ENCODE measurements around the gene ULK1. TPM values are rescaled to one million over a fixed set of nuclear protein-coding genes. Genes with fewer than 3 reads are reported as not detected.

The ULK1 gene
- total RNA-seq, 2 experiments from 2014 or later: 13.3 to 15.5 TPM

DNA sequence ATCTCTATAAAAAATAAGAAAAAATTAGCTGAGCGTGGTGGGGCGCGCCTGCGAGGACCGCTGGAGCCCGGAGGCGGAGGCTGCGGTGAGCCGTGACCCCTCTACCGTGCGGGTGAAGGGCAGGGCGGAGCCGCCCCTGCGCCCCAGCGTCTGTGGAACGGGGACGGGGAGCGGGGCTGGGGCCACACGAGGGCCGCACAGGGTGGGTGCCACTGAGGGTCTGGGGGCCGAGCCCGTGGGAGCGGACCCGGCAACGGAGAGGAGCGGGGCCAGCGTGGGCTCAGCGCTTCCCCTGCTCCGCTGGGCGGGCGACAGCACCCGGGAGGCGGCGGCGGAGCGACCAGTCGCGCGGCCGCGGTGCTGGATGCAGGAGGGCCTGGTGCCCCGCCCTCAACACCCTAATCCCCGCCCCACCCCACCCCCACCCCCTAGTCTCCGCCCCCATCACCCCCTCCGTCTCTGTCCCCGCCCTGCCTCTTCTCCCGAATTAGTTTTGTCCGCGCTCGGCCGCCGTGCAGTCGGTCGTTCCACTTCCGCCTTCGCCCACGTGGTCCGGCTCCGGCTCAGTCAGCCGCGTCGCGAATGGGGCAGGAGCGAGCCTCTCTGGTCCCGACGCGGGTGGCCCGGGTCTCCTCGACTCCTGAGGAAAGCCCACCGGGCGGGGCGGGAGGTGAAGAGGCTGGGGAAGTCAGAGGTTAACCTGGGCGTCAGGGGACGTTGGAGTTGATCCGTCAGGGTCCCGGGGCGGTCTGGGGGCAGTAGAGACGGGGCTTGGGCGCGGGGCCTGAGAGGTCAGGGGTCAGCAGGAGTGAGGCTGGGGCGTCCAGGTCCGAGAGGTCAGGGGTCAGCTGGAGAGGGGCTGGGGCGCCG, 34.5 kb downstream of the ULK1 start, which contains the start of gene PUS1:
Gene PUS1, plus strand, starts transcription at position 566 of the 870 bp plus-strand sequence. CDS start 447 bp downstream, outside the sequence.
- DNase-seq (peak; percentile 94), ATAC-seq (peak; percentile 93)
- intact Hi-C loops (cut with micrococcal nuclease): no loop called here
- H3K36me3 Mint-ChIP-seq (ENCODE audit: low read depth): peaks cover 34% of the 10 kb centered on the region
- peak within 1 kb of the TSS; percentile 93 for H3K27ac Mint-ChIP-seq
- CTCF ChIA-PET: interaction anchor here (0.7 kb wide), 1 partner anchor 18 kb away, joined by 5 read pairs; no protein-coding TSS in a partner anchor
- TF ChIP-seq CTCF (IDR thresholded peaks at IDR 0.05): no peak
- H3K4me3 Mint-ChIP-seq: peak within 1 kb of the TSS; percentile 94
- POLR2A ChIA-PET: interaction anchor here (0.7 to 1.9 kb wide), 7 partner anchors 9 to 98 kb away, joined by 3 to 11 read pairs (median 7); partner anchors contain the start of gene EP400
- H3K4me1 Mint-ChIP-seq (ENCODE audit: low read depth): peaks cover 20% of the 10 kb centered on the region
- H3K9me3 Mint-ChIP-seq: no peaks in the 10 kb centered on the region
- no peaks in the 10 kb centered on the region for H3K27me3 Mint-ChIP-seq

DNA sequence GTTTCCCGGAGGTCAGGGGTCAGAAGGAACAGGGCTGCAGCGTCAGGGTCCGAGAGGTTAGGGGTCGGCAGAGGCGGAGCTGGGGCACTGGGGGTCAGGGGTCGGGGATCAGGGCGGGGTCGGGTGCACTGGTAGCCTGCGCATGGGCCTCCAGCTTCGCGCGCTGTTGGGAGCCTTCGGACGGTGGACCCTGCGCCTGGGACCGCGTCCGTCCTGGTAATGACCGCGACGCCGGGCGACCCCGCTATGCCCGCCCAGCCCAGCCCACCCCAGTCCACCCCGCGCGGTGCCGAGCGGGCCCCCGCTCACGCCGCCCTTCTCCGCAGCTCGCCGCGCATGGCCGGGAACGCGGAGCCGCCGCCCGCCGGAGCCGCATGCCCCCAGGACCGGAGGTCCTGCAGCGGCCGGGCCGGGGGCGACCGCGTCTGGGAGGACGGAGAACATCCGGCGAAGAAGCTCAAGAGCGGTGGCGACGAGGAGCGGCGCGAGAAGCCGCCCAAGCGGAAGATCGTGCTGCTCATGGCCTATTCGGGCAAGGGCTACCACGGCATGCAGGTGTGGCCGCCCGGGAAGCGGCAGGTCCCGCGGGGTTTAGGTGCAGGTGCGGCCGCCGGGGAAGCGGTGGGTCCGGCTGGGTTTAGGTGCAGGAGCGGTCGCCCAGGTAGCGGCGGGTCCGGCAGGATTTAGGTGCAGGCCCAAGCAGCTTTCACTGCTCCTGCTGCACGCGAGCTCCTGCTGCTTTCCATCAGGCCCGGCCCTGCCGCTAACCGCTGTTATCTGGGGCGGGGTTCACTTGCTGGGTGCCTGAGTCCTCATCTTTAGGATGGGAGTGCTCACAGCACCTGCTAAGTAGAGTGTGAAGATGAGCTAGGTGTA, 35.4 kb downstream of the ULK1 start:
- TF ChIP-seq CTCF (IDR thresholded peaks at IDR 0.05): no peak
- Mint-ChIP-seq H3K4me1 (ENCODE audit: low read depth) (peaks cover 18% of the 10 kb centered on the region), H3K9me3 (no peaks in the 10 kb centered on the region), H3K36me3 (ENCODE audit: low read depth) (peaks cover 35% of the 10 kb centered on the region), H3K4me3 (peak overlapping the region; percentile 94), H3K27me3 (no peaks in the 10 kb centered on the region), H3K27ac (peak overlapping the region; percentile 93)
- ATAC-seq (peak; percentile 8), DNase-seq (peak; percentile 46)
- ChIA-PET CTCF (interaction anchor here (0.7 to 1.1 kb wide), 4 partner anchors 17 to 38 kb away, joined by 3 to 5 read pairs (median 3); no protein-coding TSS in a partner anchor), POLR2A (interaction anchor here (0.7 to 1.9 kb wide), 5 partner anchors 9 to 99 kb away, joined by 3 to 11 read pairs (median 9); partner anchors contain the start of gene EP400)
- intact Hi-C loops (cut with micrococcal nuclease): no loop called here

GRCh38 chr12:131930510-131930909, 36.1 kb downstream of the ULK1 start:
- intact Hi-C loops (cut with micrococcal nuclease): no loop called here
- ChIA-PET POLR2A (interaction anchor here (1.3 to 1.9 kb wide), 4 partner anchors 8 to 34 kb away, joined by 7 to 11 read pairs (median 10); partner anchors contain the start of gene EP400), CTCF (interaction anchor here (0.9 to 1.1 kb wide), 3 partner anchors 18 to 38 kb away, joined by 3 read pairs; no protein-coding TSS in a partner anchor)
- Mint-ChIP-seq H3K4me1 (ENCODE audit: low read depth) (peaks cover 18% of the 10 kb centered on the region), H3K27me3 (no peaks in the 10 kb centered on the region), H3K9me3 (no peaks in the 10 kb centered on the region), H3K27ac (peak overlapping the region; percentile 87), H3K4me3 (peak overlapping the region; percentile 94), H3K36me3 (ENCODE audit: low read depth) (peaks cover 37% of the 10 kb centered on the region)
- TF ChIP-seq CTCF (IDR thresholded peaks at IDR 0.05): no peak
- no peak for ATAC-seq
- no peak for DNase-seq

DNA sequence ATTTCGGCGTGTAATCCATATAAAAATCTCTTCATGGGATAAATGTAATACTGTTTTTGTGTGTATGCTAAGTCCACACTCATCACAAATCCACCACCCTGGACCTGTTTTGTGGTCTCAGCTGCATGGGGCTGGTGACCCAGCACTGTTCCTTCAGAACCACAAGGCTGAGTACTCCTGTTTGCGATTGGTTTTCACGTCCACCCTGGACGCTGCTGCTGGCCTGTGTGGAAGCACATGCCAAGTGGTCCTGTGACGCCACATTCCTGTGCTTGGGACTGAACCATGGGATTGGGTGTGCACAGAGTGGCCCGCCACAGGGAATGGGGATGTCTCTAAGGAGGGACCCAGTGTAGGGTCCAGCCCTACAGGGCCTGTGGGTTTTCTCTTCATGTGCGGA, 39.0 kb downstream of the ULK1 start:
- Mint-ChIP-seq H3K36me3 (ENCODE audit: low read depth) (peaks cover 51% of the 10 kb centered on the region), H3K4me3 (no peak overlapping the region), H3K27me3 (no peaks in the 10 kb centered on the region), H3K9me3 (no peaks in the 10 kb centered on the region), H3K4me1 (ENCODE audit: low read depth) (peaks cover 15% of the 10 kb centered on the region), H3K27ac (no peak overlapping the region)
- ATAC-seq (no peak), DNase-seq (no peak)
- ChIA-PET POLR2A (interaction anchor here (1.2 to 1.4 kb wide), 2 partner anchors 10 to 12 kb away, joined by 5 to 6 read pairs; no protein-coding TSS in a partner anchor), CTCF (no interaction called here)
- intact Hi-C loops (cut with micrococcal nuclease): no loop called here
- no peak for TF ChIP-seq CTCF (IDR thresholded peaks at IDR 0.05)

Data from activated CD8-positive, alpha-beta T cell treated with anti-CD3 and anti-CD28 coated beads for 36 hours (primary cell).